ENCODE measurements around the gene C1QC.

C1QC gene

GRCh38 chr1:22688466-22688865 is 45.0 kb downstream of the C1QC start:
- TF ChIP-seq CTCF (IDR thresholded peaks at IDR 0.05; ENCODE audit: borderline replicate concordance, insufficient read depth, low read depth, low read length): no peak
- no peak overlapping the region for H3K4me3 ChIP-seq (ENCODE audit: low read depth, low read length)

DNA sequence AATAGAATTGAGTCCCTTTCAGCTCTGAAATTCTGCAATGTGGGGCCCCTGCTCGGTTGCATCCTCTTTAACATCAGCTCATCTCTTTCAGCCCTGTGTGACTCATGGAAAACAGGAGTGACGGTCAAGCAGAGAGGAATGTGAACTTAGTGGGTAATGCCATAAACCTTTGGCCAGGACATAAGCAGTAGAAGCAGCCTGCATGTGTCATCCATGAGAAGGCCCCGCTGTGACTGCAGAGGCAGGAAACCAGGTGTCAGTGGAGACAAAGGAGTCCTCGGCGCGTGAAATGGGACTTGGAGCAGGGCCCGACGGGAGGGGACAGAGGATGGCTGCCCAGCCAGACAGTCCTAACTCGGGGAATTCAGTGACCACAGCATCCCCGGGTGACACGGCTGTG is 46.1 kb downstream of the C1QC start:
- no peak for TF ChIP-seq CTCF (IDR thresholded peaks at IDR 0.05; ENCODE audit: borderline replicate concordance, insufficient read depth, low read depth, low read length)
- no peak overlapping the region for H3K4me3 ChIP-seq (ENCODE audit: low read depth, low read length)

- TF ChIP-seq CTCF (IDR thresholded peaks at IDR 0.05; ENCODE audit: borderline replicate concordance, insufficient read depth, low read depth, low read length): no peak
- H3K4me3 ChIP-seq (ENCODE audit: low read depth, low read length): no peak overlapping the region
These were observed 47.8 kb downstream of the C1QC start for GRCh38 chr1:22691031-22691753.

DNA sequence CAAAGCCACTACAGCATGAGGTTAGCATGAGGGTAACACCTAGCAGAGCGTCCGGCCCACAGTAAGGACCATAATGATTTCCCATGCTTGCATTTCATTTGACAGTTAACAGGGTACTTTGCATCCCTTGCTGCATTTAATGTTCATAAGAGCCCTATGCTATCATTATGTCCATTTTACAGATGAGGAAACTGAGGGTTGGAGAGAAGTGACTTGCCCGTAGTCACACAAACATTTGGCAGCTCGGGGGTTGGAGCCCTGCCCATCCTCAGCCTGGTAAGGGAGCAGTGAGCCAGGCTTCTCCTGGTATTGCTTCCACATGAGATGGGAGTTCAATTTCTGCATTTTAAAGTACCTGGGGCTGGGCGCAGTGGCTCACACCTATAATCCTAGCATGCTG is 50.7 kb downstream of the C1QC start:
- no peak for TF ChIP-seq CTCF (IDR thresholded peaks at IDR 0.05; ENCODE audit: borderline replicate concordance, insufficient read depth, low read depth, low read length)
- H3K4me3 ChIP-seq (ENCODE audit: low read depth, low read length): no peak overlapping the region

DNA sequence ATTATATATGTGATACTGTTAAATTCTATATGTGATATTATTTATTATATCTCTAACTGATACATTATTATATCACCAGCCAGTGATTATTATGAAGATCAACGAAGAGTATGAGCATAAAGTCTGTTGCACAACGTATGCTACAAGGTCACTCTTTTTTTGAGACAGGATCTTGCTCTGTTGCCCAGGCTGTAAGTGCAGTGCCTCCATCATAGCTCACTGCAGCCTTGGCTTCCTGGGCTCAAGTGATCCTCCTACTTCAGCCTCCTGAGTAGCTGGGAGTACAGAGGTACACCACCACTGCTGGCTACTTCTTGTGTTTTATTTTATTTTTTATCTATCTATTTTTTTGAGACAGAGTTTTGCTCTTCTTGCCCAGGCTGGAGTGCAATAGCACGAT is 53.2 kb downstream of the C1QC start:
- TF ChIP-seq CTCF (IDR thresholded peaks at IDR 0.05; ENCODE audit: borderline replicate concordance, insufficient read depth, low read depth, low read length): no peak
- no peak overlapping the region for H3K4me3 ChIP-seq (ENCODE audit: low read depth, low read length)
